Measurements from ENCODE around the gene TOP3B.

DNA sequence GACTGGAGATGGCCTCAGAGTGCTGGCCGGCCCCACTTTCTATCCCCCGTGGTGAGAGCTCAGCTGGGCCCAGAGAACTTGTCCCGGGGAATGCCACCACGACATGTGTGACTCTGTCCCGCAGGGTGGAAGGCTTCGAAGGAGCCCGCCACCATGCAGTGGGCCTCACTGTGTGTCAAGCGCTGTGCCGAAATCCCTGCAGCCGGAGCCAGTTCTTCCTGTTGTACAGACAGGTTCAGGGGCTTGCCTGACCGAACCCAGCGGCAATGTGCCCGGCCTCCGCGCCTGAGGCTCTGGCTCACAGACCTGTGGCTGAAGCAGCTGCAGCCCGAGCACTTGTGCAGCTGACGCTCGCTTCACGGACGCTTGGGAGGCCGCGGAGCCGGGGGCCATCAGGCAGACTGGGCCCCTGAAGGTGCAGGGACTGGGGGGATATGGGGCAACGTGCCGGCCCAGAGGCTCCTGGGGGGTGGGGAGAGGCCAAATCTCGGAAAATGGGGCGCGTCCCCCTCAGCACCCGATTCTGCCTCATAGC is 30.6 kb downstream of the TOP3B start:
- TF ChIP-seq, protein P1, sequence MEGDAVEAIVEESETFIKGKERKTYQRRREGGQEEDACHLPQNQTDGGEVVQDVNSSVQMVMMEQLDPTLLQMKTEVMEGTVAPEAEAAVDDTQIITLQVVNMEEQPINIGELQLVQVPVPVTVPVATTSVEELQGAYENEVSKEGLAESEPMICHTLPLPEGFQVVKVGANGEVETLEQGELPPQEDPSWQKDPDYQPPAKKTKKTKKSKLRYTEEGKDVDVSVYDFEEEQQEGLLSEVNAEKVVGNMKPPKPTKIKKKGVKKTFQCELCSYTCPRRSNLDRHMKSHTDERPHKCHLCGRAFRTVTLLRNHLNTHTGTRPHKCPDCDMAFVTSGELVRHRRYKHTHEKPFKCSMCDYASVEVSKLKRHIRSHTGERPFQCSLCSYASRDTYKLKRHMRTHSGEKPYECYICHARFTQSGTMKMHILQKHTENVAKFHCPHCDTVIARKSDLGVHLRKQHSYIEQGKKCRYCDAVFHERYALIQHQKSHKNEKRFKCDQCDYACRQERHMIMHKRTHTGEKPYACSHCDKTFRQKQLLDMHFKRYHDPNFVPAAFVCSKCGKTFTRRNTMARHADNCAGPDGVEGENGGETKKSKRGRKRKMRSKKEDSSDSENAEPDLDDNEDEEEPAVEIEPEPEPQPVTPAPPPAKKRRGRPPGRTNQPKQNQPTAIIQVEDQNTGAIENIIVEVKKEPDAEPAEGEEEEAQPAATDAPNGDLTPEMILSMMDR (IDR thresholded peaks at IDR 0.05 in 4 of 5, conservative IDR thresholded peaks at IDR 0.05 in 1 of 5): no peak
- TF ChIP-seq POLR2A (IDR thresholded peaks at IDR 0.05): no peak

All from gastrocnemius medialis (tissue), 4 donors.